Cardiac muscle cell (in vitro differentiated cells and primary cell): ENCODE results near the gene PBX1. TPM values are rescaled to one million over a fixed set of nuclear protein-coding genes. Genes with fewer than 3 reads are reported as not detected.

ENCODE experiments used
- DNase-seq, 2 donors: peaks; one replicate each; pipeline versions ENCODE4 v3.0.0 to v3.0.0-alpha.2; 2010 to 2017; ENCODE audit warnings: low read depth in 1 of 2, low spot score in 1 of 2
- H3K27ac ChIP-seq: fragments of 200-600 bp; sonication (generic); 2 replicates; pipeline ENCODE4 v1.5.1; 2016
- H3K27me3 ChIP-seq: fragments of 200-600 bp; sonication (generic); 2 replicates; pipeline ENCODE4 v1.6.0; 2016; ENCODE audit warnings: control low read depth
- H3K36me3 ChIP-seq: fragments of 200-600 bp; sonication (generic); 2 replicates; pipeline ENCODE4 v1.5.1; 2016; ENCODE audit warnings: control low read depth
- H3K4me1 ChIP-seq: fragments of 200-600 bp; sonication (generic); 2 replicates; pipeline ENCODE4 v1.8.1; 2017; ENCODE audit warnings: low read depth, mild to moderate bottlenecking, mixed run types
- H3K4me3 ChIP-seq: fragments of 200-600 bp; sonication (generic); 2 replicates; pipeline ENCODE4 v1.5.1; 2016; ENCODE audit warnings: mild to moderate bottlenecking
- H3K9me3 ChIP-seq: fragments of 200-600 bp; sonication (generic); 2 replicates; pipeline ENCODE4 v1.5.1; 2017; ENCODE audit warnings: low read depth, mild to moderate bottlenecking, control low read depth
- polyA plus RNA-seq: library from polyadenylated mRNA; unstranded; fragments of >200 nt; fragmentation: Nextera tagmentation; extraction: Ambion mirVana; gene quantifications from 2 replicates; pipeline ENCODE4 v1.2.1, GENCODE V29; 2016
- total RNA-seq: library from RNA; depleted of rRNA; stranded (reverse); fragments of >200 nt; gene quantifications from 2 replicates; pipeline ENCODE4 v1.2.3, GENCODE V29; 2016
- TF ChIP-seq, protein P1 (sequence below): IDR thresholded peaks from 2 replicates; pipeline ENCODE4 v1.5.1; 2012; ENCODE audit warnings: low read depth, mild to moderate bottlenecking, low read length

Gene PBX1
- total and polyA plus RNA-seq, 2 experiments from 2014 or later, result 43.5 to 182 TPM

DNA sequence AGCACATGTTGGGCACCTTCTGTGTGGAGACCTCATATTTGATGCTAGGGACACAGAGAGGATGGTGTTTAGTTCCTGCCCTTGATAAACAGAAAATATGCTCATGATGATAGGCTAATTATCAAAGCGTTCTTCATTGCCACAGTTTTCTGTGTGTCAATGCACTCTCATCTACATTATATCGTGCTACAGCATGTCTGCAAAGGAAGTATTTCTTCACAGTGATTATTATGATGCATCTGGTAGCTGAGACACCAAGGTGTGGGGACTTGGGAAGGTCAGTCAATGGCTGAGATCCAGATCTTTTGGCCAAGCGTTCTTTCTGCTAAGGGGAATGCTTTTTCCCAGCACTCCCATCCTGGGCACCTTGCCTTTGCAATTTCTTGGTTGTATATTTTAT lies 321.2 kb downstream of the PBX1 start:
- no peaks in the 10 kb centered on the region for H3K27me3 ChIP-seq

GRCh38 chr1:164880644-164881043 lies 321.7 kb downstream of the PBX1 start:
- DNase-seq, result no peak
- H3K27ac ChIP-seq, result no peak overlapping the region
- H3K4me1 ChIP-seq, result no peaks in the 10 kb centered on the region
- H3K36me3 ChIP-seq, result no peaks in the 10 kb centered on the region
- H3K27me3 ChIP-seq, result no peaks in the 10 kb centered on the region
- H3K4me3 ChIP-seq, result no peak overlapping the region
- TF ChIP-seq, protein P1, sequence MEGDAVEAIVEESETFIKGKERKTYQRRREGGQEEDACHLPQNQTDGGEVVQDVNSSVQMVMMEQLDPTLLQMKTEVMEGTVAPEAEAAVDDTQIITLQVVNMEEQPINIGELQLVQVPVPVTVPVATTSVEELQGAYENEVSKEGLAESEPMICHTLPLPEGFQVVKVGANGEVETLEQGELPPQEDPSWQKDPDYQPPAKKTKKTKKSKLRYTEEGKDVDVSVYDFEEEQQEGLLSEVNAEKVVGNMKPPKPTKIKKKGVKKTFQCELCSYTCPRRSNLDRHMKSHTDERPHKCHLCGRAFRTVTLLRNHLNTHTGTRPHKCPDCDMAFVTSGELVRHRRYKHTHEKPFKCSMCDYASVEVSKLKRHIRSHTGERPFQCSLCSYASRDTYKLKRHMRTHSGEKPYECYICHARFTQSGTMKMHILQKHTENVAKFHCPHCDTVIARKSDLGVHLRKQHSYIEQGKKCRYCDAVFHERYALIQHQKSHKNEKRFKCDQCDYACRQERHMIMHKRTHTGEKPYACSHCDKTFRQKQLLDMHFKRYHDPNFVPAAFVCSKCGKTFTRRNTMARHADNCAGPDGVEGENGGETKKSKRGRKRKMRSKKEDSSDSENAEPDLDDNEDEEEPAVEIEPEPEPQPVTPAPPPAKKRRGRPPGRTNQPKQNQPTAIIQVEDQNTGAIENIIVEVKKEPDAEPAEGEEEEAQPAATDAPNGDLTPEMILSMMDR, result no peak
- no peaks in the 10 kb centered on the region for H3K9me3 ChIP-seq

More for the DNA sequence above, 321.2 kb downstream of the PBX1 start:
- Histone ChIP-seq H3K27ac (no peak overlapping the region), H3K4me3 (no peak overlapping the region), H3K36me3 (no peaks in the 10 kb centered on the region), H3K4me1 (no peaks in the 10 kb centered on the region), H3K9me3 (no peaks in the 10 kb centered on the region)
- TF ChIP-seq, protein P1, result no peak
- no peak for DNase-seq

- Histone ChIP-seq H3K27me3 (no peaks in the 10 kb centered on the region), H3K4me1 (no peaks in the 10 kb centered on the region), H3K27ac (no peak overlapping the region), H3K9me3 (no peaks in the 10 kb centered on the region), H3K4me3 (no peak overlapping the region), H3K36me3 (no peaks in the 10 kb centered on the region)
- DNase-seq, result no peak
- TF ChIP-seq, protein P1, result no peak
Observed at GRCh38 chr1:164885311-164885710, 326.3 kb downstream of the PBX1 start.

GRCh38 chr1:164886101-164886500 lies 327.1 kb downstream of the PBX1 start:
- DNase-seq, result no peak
- H3K4me3 ChIP-seq, result no peak overlapping the region
- no peaks in the 10 kb centered on the region for H3K27me3 ChIP-seq
- no peaks in the 10 kb centered on the region for H3K4me1 ChIP-seq
- H3K36me3 ChIP-seq, result no peaks in the 10 kb centered on the region
- no peak overlapping the region for H3K27ac ChIP-seq
- TF ChIP-seq, protein P1, result no peak
- H3K9me3 ChIP-seq, result no peaks in the 10 kb centered on the region

DNA sequence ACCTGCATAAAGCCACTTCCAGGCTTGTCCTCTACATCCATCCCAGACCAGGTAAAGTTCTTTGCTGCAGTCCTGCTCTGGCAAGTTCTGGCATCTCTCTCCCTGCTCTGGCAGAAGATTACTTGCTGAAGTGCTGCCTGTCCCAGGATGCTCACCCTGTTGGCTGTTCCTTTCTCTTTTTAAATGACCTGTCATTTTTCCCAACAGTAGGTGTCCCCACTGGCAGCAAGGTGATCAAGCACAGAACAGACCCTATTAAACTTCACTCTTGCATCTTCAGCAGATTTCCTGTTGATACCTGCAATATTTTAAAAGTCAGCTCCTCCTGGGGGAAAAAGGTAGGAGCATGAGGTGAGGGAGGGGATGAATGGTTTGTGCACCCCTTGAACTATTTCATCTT lies 332.6 kb downstream of the PBX1 start:
- H3K4me1 ChIP-seq, result peaks cover 10% of the 10 kb centered on the region
- no peak for DNase-seq
- no peaks in the 10 kb centered on the region for H3K36me3 ChIP-seq
- H3K27ac ChIP-seq, result no peak overlapping the region
- TF ChIP-seq, protein P1, result no peak
- no peaks in the 10 kb centered on the region for H3K27me3 ChIP-seq
- no peak overlapping the region for H3K4me3 ChIP-seq
- H3K9me3 ChIP-seq, result no peaks in the 10 kb centered on the region
